ENCODE data around the gene GPR75.
"Not testable (repeated sequence)": the region's sequence is repeated elsewhere in the genome, so short reads cannot be mapped to it uniquely, and the experiment has no call there.

The GPR75 gene

GRCh38 chr2:53851052-53851757 is 8.6 kb downstream of the GPR75 start:
- not testable (repeated sequence) for DNase-seq

GRCh38 chr2:53848062-53848461 is 11.7 kb downstream of the GPR75 start:
- DNase-seq = no peak

DNA sequence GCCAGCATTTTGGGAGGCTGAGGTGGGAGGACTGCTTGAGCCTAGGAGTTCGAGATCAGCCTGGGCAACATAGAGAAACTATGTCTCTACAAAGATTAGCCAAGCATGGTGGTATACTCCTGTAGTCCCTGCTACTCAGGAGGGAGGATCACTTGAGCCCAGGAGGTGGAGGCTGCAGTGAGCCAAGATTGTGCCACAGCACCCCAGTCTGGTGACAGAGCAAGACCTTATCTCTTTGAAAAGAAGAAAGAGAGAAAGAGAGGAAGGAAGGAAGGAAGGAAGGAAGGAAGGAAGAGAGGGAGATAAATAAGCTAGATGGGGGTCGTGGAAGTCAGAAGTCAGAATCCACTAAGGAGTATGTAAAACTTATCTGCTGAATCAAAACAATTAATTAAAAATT is 16.2 kb downstream of the GPR75 start:
- no peak for DNase-seq

DNA sequence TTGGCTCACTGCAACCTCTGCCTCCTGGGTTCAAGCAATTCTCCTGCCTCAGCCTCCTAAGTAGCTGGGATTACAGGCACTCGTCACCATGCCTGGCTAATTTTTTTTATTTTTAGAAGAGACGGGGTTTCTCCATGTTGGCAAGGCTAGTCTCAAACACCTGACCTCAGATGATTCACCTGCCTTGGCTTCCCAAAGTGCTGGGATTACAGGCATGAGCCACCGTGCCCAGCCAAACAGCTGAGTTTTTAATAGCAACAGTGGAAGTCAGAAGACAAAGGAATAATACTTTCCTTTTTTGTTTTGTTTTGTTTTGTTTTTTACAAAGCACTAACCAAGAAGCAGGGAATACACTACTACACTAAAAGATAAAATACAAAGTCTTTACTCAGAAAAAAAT is 16.9 kb downstream of the GPR75 start:
- DNase-seq = no peak

DNA sequence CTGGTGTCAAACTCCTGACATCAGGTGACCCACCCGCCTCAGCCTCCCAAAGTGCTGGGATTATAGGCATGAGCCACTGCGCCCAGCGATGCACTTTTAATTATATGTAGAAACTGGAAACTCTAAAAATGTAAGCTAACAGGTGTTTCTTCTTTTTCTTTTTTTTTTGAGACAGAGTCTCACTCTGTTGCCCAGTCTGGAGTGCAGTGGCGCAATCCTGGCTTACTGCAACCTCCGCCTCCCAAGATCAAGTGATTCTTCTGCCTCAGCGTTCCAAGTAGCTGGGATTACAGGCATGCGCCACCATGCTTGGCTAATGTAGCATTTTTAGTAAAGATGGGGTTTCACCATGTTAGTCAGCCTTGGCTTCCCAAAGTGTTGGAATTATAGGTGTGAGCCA is 18.1 kb downstream of the GPR75 start:
- DNase-seq = not testable (repeated sequence)

- no peak for DNase-seq
These were observed 19.2 kb downstream of the GPR75 start for GRCh38 chr2:53840580-53840979.

DNA sequence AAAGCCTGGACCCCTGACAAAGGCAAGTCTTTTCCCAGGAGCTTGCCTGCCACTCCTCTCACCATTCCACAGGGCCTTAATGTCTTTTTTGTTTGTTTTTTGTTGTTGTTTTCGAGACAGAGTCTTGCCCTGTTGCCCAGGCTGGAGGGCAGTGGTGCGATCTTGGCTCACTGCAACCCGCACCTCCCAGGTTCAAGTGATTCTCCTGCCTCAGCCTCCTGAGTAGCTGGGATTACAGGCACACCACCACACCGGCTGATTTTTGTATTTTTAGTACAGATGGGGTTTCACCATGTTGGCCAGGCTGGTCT is 29.8 kb downstream of the GPR75 start:
- not testable (repeated sequence) for DNase-seq

DNA sequence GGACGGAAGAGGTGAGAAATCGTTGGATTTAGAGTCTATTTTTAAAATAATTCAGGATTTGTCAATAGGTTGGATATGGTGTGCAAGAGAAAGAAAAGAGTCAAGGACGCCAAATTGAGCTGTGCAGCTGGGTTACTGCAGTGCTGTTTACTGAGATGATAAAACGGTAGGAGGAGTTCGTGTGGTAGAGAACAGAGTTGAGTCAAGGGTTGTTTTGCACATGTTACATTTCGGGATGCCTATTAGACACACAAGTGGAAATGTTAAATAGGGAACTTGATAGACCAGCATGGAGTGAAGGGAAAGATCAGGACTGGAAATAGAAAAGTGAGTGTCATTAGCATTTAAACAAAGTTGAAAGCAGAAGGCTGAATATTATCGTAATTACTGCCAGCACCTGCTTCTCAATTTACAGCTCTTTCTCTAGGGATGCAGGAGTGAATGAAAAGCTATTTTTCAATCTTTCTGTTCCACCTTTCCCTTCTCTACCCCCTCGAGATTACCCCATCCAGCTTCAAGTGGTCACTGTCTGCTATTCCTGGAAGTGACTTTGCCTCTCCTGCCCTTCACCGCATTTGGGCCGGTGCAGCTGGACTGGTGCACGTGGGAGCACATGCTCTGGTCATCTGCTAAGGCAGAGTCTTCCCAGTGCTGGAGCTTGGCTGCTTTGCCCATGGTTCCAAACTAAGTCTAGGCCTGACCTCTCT is 30.3 kb downstream of the GPR75 start:
- no peak for DNase-seq

DNA sequence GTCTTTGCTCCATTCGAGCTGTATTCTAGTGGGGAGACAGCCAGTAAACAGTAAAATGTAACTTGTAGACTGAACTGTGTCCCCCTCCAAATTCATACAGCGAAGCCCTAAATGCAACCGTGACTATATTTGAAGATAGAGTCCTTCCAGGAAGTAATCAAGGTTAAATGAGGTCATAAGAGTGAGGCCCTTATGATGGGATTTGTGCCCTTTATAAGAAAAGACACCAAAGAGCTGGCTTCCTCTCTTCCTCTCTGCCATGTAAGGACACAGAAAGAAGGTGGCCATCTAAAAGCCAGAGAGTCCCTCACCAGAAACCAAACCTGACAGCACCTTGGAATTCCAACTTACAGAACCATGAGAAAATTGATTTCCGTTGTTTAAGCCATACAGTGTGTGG is 31.4 kb downstream of the GPR75 start:
- no peak for DNase-seq

DNA sequence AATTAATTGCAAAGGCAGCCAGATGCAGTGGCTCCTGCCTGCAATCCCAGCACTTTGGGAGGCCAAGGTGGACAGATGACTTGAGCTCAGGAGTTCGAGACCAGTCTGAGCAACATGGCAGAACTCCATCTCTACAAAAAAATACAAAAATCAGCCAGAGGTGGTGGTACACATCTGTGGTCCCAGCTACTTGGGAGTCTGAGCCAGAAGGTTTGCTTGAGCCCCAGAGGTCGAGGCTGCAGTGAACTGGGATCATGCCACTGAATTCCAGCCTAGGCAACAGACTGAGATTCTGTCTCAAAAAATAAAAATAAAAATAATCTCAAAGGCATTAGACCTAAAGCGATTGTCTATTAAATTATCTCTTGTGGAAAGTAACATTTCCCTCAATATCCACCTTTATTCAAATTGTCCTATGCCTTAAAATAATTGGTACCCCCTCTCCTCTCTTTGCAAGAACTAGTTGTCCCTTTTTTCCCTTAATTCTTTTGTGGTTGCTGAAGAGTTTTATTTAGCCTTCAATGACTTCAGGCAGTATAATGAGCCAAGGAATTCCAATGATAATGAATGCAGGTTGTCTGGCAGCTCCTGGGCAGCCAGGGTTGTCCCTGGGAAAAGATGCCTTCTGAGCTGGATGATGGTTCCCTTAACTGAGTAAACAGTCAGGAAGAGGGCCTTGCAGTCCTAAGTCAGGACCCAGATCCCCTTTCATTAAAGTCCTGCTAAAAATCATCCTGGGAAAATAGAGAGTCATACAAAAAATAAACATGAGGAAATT is 32.2 kb downstream of the GPR75 start:
- no peak for DNase-seq

DNA sequence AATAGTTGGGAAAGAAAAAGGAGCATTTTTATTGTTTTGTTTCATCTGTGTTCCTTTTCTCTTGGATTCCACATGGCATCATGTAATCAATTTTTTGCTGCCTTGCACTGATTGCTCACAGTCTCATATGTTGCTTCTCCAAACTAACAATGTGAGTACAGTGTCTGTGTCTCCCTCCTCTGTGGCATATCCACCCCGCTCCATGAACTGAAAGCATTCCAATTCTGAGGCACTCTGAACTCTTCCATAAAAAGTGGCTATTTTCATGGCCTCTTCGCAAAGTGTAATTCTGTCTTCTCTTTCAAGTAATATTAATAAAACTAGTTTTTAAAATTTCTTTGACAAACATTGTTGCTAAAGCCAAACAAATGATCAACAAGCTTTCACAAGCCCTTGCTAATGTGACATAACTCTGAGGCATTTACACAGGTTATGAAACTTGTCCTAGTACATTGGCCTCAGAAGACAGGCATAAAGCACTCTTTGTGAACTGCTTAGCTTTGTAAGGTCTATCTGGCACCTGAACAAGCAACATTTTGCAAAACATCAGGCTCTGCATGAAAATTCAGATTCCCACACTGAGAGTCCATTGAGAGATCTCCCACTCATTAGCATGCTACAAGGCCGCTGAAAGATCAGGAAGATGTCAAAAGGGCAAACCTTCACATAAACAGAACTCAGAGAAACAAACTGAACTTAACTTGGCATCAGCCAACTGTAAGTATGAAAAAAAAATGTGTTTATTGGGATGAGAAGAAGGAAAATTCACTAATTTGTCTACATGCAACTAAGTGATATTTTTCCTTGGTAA is 33.0 kb downstream of the GPR75 start:
- DNase-seq = no peak

GRCh38 chr2:53826030-53826410 is 33.7 kb downstream of the GPR75 start:
- DNase-seq = no peak

GRCh38 chr2:53823639-53824038 is 36.1 kb downstream of the GPR75 start:
- DNase-seq = not testable (repeated sequence)

- no peak for DNase-seq
These were observed 38.0 kb downstream of the GPR75 start for GRCh38 chr2:53821810-53822209.

DNA sequence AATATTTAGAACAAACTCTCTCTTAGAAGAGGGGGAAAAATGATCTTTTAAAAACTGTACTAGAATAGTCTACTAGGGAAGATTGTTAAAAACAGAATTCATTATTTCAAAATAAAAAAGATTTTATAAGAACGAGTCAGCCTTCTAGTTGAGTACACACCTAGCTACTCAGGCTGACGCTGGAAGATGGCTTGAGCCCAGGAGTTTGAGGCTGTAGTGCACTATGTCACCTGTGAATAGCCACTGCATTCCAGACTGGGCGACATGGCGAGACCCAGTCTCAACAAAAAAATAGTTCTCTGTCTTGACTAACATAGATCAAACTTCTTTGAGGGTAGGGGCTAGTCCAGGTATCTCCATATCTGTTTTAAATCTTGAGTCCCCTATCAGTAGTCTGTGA is 39.1 kb downstream of the GPR75 start:
- no peak for DNase-seq

- DNase-seq = no peak
These were observed 39.7 kb downstream of the GPR75 start for GRCh38 chr2:53820048-53820447.

GRCh38 chr2:53819634-53820033 is 40.1 kb downstream of the GPR75 start:
- no peak for DNase-seq

DNA sequence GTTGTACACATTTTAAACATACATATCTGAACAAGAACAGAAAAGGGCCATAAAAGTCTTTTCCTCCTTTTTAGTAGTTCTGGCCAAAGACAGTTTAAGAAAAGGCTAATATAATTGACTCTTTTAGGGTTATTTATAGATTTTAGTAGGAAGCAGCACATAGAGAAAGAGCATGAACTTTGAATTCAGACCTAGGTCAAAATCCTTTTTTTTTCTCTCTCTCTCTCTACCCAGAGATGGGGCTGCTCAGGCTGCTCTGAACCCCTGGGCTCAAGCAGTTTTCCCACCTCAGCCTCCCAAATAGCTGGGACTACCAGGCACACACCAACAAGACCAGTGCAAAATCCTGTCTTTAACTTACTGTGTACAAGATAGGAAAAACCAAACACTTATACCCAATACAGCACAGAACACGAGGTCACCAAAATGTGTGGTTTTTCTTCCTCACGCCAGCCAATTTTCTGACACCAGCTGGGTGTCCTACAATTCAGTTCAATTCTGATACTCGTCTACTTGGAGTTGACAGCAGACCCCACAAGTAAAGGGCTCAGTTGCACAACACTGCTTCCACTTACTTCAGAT is 40.8 kb downstream of the GPR75 start:
- no peak for DNase-seq

DNA sequence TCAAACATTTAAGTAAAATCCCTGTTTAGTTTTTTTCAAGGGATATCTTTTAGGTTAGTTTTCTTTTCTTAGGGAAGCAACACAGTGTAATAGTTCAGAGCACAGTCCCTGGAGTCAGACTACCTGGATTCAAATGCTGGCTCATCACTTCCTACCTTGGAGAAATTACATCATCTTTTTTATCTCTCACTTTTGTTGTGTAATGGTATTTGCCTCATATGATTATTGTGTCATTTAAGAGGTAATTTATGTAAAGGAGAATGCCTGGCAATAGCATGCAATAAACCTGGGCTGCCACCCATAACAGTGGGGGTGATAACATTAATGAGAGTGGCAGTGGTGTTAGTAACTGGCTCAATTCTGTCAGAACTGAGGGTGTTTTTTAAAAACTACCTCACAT is 46.6 kb downstream of the GPR75 start:
- DNase-seq = no peak

DNA sequence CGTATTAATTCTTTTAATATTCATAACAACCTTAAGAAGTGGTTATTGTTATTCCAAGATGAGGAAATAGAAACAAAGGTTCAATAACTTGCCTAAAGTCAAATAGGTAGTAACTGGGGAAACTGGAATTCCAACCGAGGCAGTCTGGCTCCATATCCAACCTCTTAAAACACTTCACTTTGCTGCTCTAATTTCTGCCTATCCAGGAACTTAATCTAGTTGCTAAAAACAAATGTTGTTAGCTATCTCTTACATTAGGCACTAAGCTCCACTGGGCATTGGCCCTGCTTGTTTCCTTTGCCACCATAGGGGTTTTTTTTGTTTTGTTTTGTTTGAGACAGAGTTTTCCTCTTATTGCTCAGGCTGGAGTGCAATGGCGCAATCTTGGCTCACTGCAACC is 48.2 kb downstream of the GPR75 start:
- DNase-seq = no peak

Data from CD4-positive, alpha-beta T cell treated with Interleukin-1 beta for 1 hour (primary cell).